B cell (primary cell): ENCODE data around the gene ABHD17B. TPM values are rescaled to one million over a fixed set of nuclear protein-coding genes. Genes with fewer than 3 reads are reported as not detected.

Source experiments
- ATAC-seq: fragments of 200-7000 bp; cut with Tn5 transposase; one replicate; pipeline ENCODE4 v1.10.0; 2021; ENCODE audit warnings: low read depth, mild to moderate bottlenecking, moderate number of reproducible peaks, moderate library complexity
- CTCF ChIA-PET: fragments of 350-600 bp; sonication (Branson Sonifier 250); formaldehyde crosslinking; loops from one replicate; lab custom pipeline; 2021; ENCODE audit warnings: antibody characterized with exemption, inconsistent platforms; lab: Charles Lee
- POLR2A ChIA-PET: fragments of 350-600 bp; sonication (Branson Sonifier 250); formaldehyde crosslinking; loops from one replicate; lab custom pipeline; 2021; ENCODE audit warnings: antibody characterized with exemption; lab: Charles Lee
- DNase-seq: peaks from one replicate; pipeline ENCODE4 v3.0.0; 2013
- H2AFZ ChIP-seq: 2 replicates; pipeline ENCODE4 v1.6.1; 2012; ENCODE audit warnings: mild to moderate bottlenecking, low read depth, low read length; ENCODE audit not compliant: insufficient read depth, poor library complexity, severe bottlenecking
- H3K27ac ChIP-seq, 2 donors: 1 replicate in 1 of 2; 2 replicates in 1 of 2; pipeline ENCODE4 v1.5.1; 2012 to 2013; ENCODE audit warnings: low read length in 2 of 2, mild to moderate bottlenecking in 2 of 2, moderate library complexity in 1 of 2
- H3K27me3 ChIP-seq, 4 experiments: fragments of 200-600 bp in 1 of 4; sonication (generic) in 1 of 4; replicated peaks in 1 of 4; 1 replicate in 2 of 4; 2 replicates in 2 of 4; pipeline versions ENCODE4 v1.6.1 to v1.7.0; 2013 to 2016; ENCODE audit warnings: low read length in 3 of 4, mild to moderate bottlenecking in 2 of 4, mixed read lengths in 1 of 4, moderate library complexity in 1 of 4; ENCODE audit not compliant: insufficient read depth in 4 of 4, control insufficient read depth in 3 of 4; ENCODE audit errors: control extremely low read depth in 1 of 4
- H3K36me3 ChIP-seq, 2 experiments: replicated peaks in 1 of 2; 1 replicate in 1 of 2; 2 replicates in 1 of 2; pipeline versions ENCODE4 v1.6.1 to v1.7.1; 2013; ENCODE audit warnings: low read length in 1 of 2; ENCODE audit not compliant: insufficient read depth in 2 of 2, control insufficient read depth in 1 of 2; ENCODE audit errors: control extremely low read depth in 1 of 2, extremely low read depth in 1 of 2
- H3K4me1 ChIP-seq, 2 donors: fragments of 200-600 bp in 1 of 2; sonication (generic) in 1 of 2; 1 replicate in 1 of 2; 2 replicates in 1 of 2; pipeline versions ENCODE4 v1.5.1 to v1.6.1; 2013 to 2017; ENCODE audit warnings: low read length in 2 of 2; ENCODE audit not compliant: control insufficient read depth in 2 of 2, insufficient read depth in 2 of 2
- H3K4me2 ChIP-seq: replicated peaks from 2 replicates; pipeline ENCODE3; 2012; ENCODE audit warnings: mild to moderate bottlenecking, low read depth, low read length; ENCODE audit not compliant: poor library complexity, severe bottlenecking
- H3K4me3 ChIP-seq, 5 experiments: fragments of 200-600 bp in 1 of 5; sonication (generic) in 1 of 5; 1 replicate in 3 of 5; 2 replicates in 2 of 5; pipeline versions ENCODE4 v1.5.1 to v1.7.0; 2011 to 2016; ENCODE audit warnings: low read length in 4 of 5, mild to moderate bottlenecking in 4 of 5, low read depth in 2 of 5, control low read depth in 1 of 5, moderate library complexity in 1 of 5; ENCODE audit not compliant: insufficient read depth in 1 of 5; ENCODE audit errors: control extremely low read depth in 1 of 5, extremely low read depth in 1 of 5
- H3K79me2 ChIP-seq: fragments of 200-600 bp; sonication (generic); one replicate; pipeline ENCODE4 v1.6.0; 2016; ENCODE audit warnings: low read length; ENCODE audit not compliant: control insufficient read depth, insufficient read depth
- H3K9ac ChIP-seq: fragments of 200-600 bp; sonication (generic); 2 replicates; pipeline ENCODE4 v1.6.1; 2017; ENCODE audit warnings: mild to moderate bottlenecking, low read length, moderate library complexity
- H3K9me3 ChIP-seq, 3 donors: one replicate each; pipeline versions ENCODE4 v1.6.1 to v1.7.1; 2013; ENCODE audit warnings: low read length in 2 of 3; ENCODE audit not compliant: control insufficient read depth in 2 of 3, insufficient read depth in 1 of 3; ENCODE audit errors: control extremely low read depth in 1 of 3
- H4K20me1 ChIP-seq: 2 replicates; pipeline ENCODE4 v1.6.0; 2012; ENCODE audit warnings: mild to moderate bottlenecking, low read length; ENCODE audit not compliant: insufficient read depth, control insufficient read depth, poor library complexity, severe bottlenecking
- H3K27ac Mint-ChIP-seq: one replicate; pipeline ENCODE4 v1.8.0; 2021; ENCODE audit warnings: mixed read lengths
- H3K27me3 Mint-ChIP-seq: one replicate; pipeline ENCODE4 v1.8.0; 2021; ENCODE audit warnings: mixed read lengths
- H3K4me1 Mint-ChIP-seq: one replicate; pipeline ENCODE4 v1.8.0; 2021; ENCODE audit warnings: mixed read lengths
- H3K4me3 Mint-ChIP-seq: one replicate; pipeline ENCODE4 v1.8.0; 2021; ENCODE audit warnings: mixed read lengths
- H3K9me3 Mint-ChIP-seq: one replicate; pipeline ENCODE4 v1.8.0; 2022; ENCODE audit warnings: mixed read lengths; ENCODE audit not compliant: insufficient read depth
- CTCF ChIP-seq: fragments of 200-600 bp; IDR thresholded peaks from one replicate; pipeline ENCODE4 v1.8.0; 2022; ENCODE audit warnings: antibody characterized with exemption, mild to moderate bottlenecking
- EZH2 ChIP-seq: IDR thresholded peaks from 2 replicates; pipeline ENCODE4 v1.6.1; 2012; ENCODE audit warnings: borderline replicate concordance, low read depth, mild to moderate bottlenecking, moderate library complexity, low read length; ENCODE audit not compliant: insufficient read depth, poor library complexity, severe bottlenecking
- WGBS: methylation state at CpG from one replicate; pipeline ENCODE4 v1.1.5; 2013; ENCODE audit warnings: missing lambda C conversion rate; ENCODE audit not compliant: insufficient coverage; 5-methylcytosine and 5-hydroxymethylcytosine counted together
- intact Hi-C: fragments of 100-400 bp; cut with micrococcal nuclease; formaldehyde crosslinking; loops from one replicate; pipeline ENCODE4 v1.10.0; 2022
- polyA plus RNA-seq: library from polyadenylated mRNA; depleted of rRNA; stranded (reverse); fragments of >200 nt; gene quantifications from 2 replicates; pipeline ENCODE4 v1.2.3, GENCODE V29; 2012
- small RNA-seq: library from RNA; depleted of rRNA; stranded (forward); fragments of <200 nt; gene quantifications from one replicate; pipeline ENCODE3, GENCODE V24; 2012; ENCODE audit warnings: low replicate concordance, low read depth; ENCODE audit not compliant: insufficient read length
- total RNA-seq, 2 donors: library from RNA; stranded (reverse); fragments of 120-200 nt in 1 of 2; gene quantifications; 1 replicate in 1 of 2; 2 replicates in 1 of 2; pipeline versions ENCODE4 v1.2.3 to v1.2.4, GENCODE V29; 2013 to 2022

The ABHD17B gene
- total and polyA plus RNA-seq, 2 donors (not counting 1 experiment from before 2014, with no cell fraction given), result 11.3 to 24.4 TPM

GRCh38 chr9:71816916-71817451 lies 94.0 kb downstream of the ABHD17B start:
- ChIA-PET CTCF (interaction anchor here (0.6 to 7.5 kb wide), 13 partner anchors 10 to 532 kb away, joined by 3 to 143 read pairs (median 4); no protein-coding TSS in a partner anchor), POLR2A (no interaction called here)
- no peaks in the 10 kb centered on the region for H3K27me3 Mint-ChIP-seq
- Histone ChIP-seq H2AFZ (peak overlapping the region; percentile 69), H3K79me2 (no peaks in the 10 kb centered on the region), H3K4me1 (peaks cover 24 to 25% of the 10 kb centered on the region in 2 donors), H3K36me3 (no peaks in the 10 kb centered on the region), H3K4me2 (peak overlapping the region; percentile 62), H3K27ac (no peak overlapping the region), H3K4me3 (peak overlapping the region in 1 of 5 experiments; percentile 23), H3K9ac (peak overlapping the region; percentile 7), H3K9me3 (no peaks in the 10 kb centered on the region), H3K27me3 (no peaks in the 10 kb centered on the region), H4K20me1 (no peaks in the 10 kb centered on the region)
- H3K4me1 Mint-ChIP-seq, result peaks cover 34% of the 10 kb centered on the region
- TF ChIP-seq CTCF, result no peak
- TF ChIP-seq EZH2, result no peak
- H3K9me3 Mint-ChIP-seq, result no peaks in the 10 kb centered on the region
- intact Hi-C loops, result loop anchor here (5.0 kb wide), 1 partner anchor 95 kb away; the partner anchor contains the start of genes ABHD17B and C9orf85
- WGBS, result 12% methylated on average over 4 of the region's 9 CpGs
- ATAC-seq (no peak), DNase-seq (peak; percentile 17)
- peak overlapping the region; percentile 67 for H3K27ac Mint-ChIP-seq
- H3K4me3 Mint-ChIP-seq, result peak overlapping the region; percentile 15

Small RNAs within 50 kb of the gene (small RNA-seq; reads per million reads assigned to genes)
- not detected for gene RF00019

Other genes with a start within 250 kb of the ABHD17B start
- 86.9 and 90.6 TPM in 2 replicates for gene CEMIP2, start 142.7 kb downstream of the ABHD17B start, total RNA-seq
- 35.4 and 61.3 TPM in 2 replicates for gene CEMIP2, start 142.7 kb downstream of the ABHD17B start, polyA plus RNA-seq
- 9.4 and 9.6 TPM in 2 replicates for gene C9orf85, start 446 bp upstream of the ABHD17B start, total RNA-seq
- 4.3 and 7.7 TPM in 2 replicates for gene C9orf85, start 446 bp upstream of the ABHD17B start, polyA plus RNA-seq
- gene C9orf57, start 149.4 kb upstream of the ABHD17B start, total RNA-seq, result not detected in 2 replicates
- gene C9orf57, start 149.4 kb upstream of the ABHD17B start, polyA plus RNA-seq, result not detected in 2 replicates
- not detected in 2 replicates for gene GDA, start 238.2 kb upstream of the ABHD17B start, total RNA-seq
- gene GDA, start 238.2 kb upstream of the ABHD17B start, polyA plus RNA-seq, result 0.09 TPM in 1 of 2 replicates, not detected in the other